ENCODE data around the gene IL17RE.

- TF ChIP-seq CTCF (conservative IDR thresholded peaks at IDR 0.05; ENCODE audit: low read depth, low read length), result no peak
- no peak for TF ChIP-seq EZH2 (IDR thresholded peaks at IDR 0.05; ENCODE audit: borderline replicate concordance, low read depth, low read length, poor library complexity, severe bottlenecking)
These were observed 583 bp downstream of the IL17RE start for GRCh38 chr3:9903238-9903624.
